GM19240 (cell line): ENCODE results near the gene RNASEH1.
"Not testable (repeated sequence)": the region's sequence is repeated elsewhere in the genome, so short reads cannot be mapped to it uniquely, and the experiment has no call there.

ENCODE experiments used
- DNase-seq: peaks from one replicate; pipeline ENCODE4 v3.0.0; 2011; ENCODE audit warnings: low spot score; ENCODE audit not compliant: insufficient read length

RNASEH1 gene

GRCh38 chr2:3520591-3520990, 37.5 kb downstream of the RNASEH1 start:
- DNase-seq, result no peak

- peak; percentile 58 for DNase-seq
These were observed 38.6 kb downstream of the RNASEH1 start, which contains the start of gene ADI1 for GRCh38 chr2:3519255-3520205. Gene ADI1, minus strand, starts transcription at chr2:3519531. Its CDS starts 44 bp downstream, at chr2:3519487.

- peak; percentile 94 for DNase-seq
These were observed 39.5 kb downstream of the RNASEH1 start for GRCh38 chr2:3518496-3519254.

- no peak for DNase-seq
These were observed 40.1 kb downstream of the RNASEH1 start for GRCh38 chr2:3517948-3518495.

- DNase-seq, result no peak
These were observed 41.3 kb downstream of the RNASEH1 start for GRCh38 chr2:3516831-3517230.

GRCh38 chr2:3515438-3515837, 42.7 kb downstream of the RNASEH1 start:
- DNase-seq, result not testable (repeated sequence)

- DNase-seq, result no peak
These were observed 44.9 kb downstream of the RNASEH1 start for GRCh38 chr2:3513026-3513810.

- DNase-seq, result no peak
These were observed 46.0 kb downstream of the RNASEH1 start for GRCh38 chr2:3512086-3512485.

- no peak for DNase-seq
These were observed 52.4 kb downstream of the RNASEH1 start for GRCh38 chr2:3505771-3506170.

- no peak for DNase-seq
These were observed 53.4 kb downstream of the RNASEH1 start for GRCh38 chr2:3504741-3505140.

- DNase-seq, result no peak
These were observed 54.6 kb downstream of the RNASEH1 start for GRCh38 chr2:3503483-3503882.

- DNase-seq, result no peak
These were observed 55.1 kb downstream of the RNASEH1 start for GRCh38 chr2:3503046-3503445.

GRCh38 chr2:3500326-3500899, 57.7 kb downstream of the RNASEH1 start:
- DNase-seq, result no peak

GRCh38 chr2:3498783-3499394, 59.2 kb downstream of the RNASEH1 start:
- no peak for DNase-seq

- not testable (repeated sequence) for DNase-seq
These were observed 61.4 kb downstream of the RNASEH1 start for GRCh38 chr2:3496708-3497080.
